T-helper 2 cell treated with Interferon-gamma antibody and Interleukin-4, amounts not matched to agents 5 μg/mL and 100 μg/mL, for 36 hours (primary cell): ENCODE measurements around the gene MINDY4.

Experiments used
- DNase-seq: peaks from one replicate; pipeline ENCODE4 v3.0.0; 2021; ENCODE audit warnings: low spot score
- H3K27ac Mint-ChIP-seq: one replicate; pipeline ENCODE4 v1.8.0; 2021; ENCODE audit warnings: mild to moderate bottlenecking, mixed read lengths
- H3K27me3 Mint-ChIP-seq: one replicate; pipeline ENCODE4 v1.8.0; 2021; ENCODE audit warnings: low read depth, mixed read lengths
- H3K36me3 Mint-ChIP-seq: one replicate; pipeline ENCODE4 v1.8.0; 2021; ENCODE audit warnings: low read depth, mixed read lengths
- H3K4me1 Mint-ChIP-seq: one replicate; pipeline ENCODE4 v1.8.0; 2021; ENCODE audit warnings: low read depth, mixed read lengths
- H3K4me3 Mint-ChIP-seq: one replicate; pipeline ENCODE4 v1.8.0; 2022; ENCODE audit warnings: mild to moderate bottlenecking, moderate library complexity, mixed read lengths
- H3K9me3 Mint-ChIP-seq: one replicate; pipeline ENCODE4 v1.8.0; 2021; ENCODE audit warnings: mixed read lengths

The MINDY4 gene

GRCh38 chr7:30835396-30835915 is 64.2 kb downstream of the MINDY4 start:
- Mint-ChIP-seq H3K4me1 (no peaks in the 10 kb centered on the region), H3K36me3 (peaks cover 3% of the 10 kb centered on the region), H3K4me3 (no peak overlapping the region), H3K9me3 (peaks cover 25% of the 10 kb centered on the region), H3K27me3 (no peaks in the 10 kb centered on the region), H3K27ac (no peak overlapping the region)
- no peak for DNase-seq

GRCh38 chr7:30836991-30837390 is 65.8 kb downstream of the MINDY4 start:
- Mint-ChIP-seq H3K4me1 (no peaks in the 10 kb centered on the region), H3K4me3 (no peak overlapping the region), H3K27me3 (no peaks in the 10 kb centered on the region), H3K27ac (no peak overlapping the region), H3K9me3 (peaks cover 21% of the 10 kb centered on the region), H3K36me3 (peaks cover 3% of the 10 kb centered on the region)
- DNase-seq = no peak

- peaks cover 3% of the 10 kb centered on the region for H3K36me3 Mint-ChIP-seq
- no peak overlapping the region for H3K4me3 Mint-ChIP-seq
- no peak overlapping the region for H3K27ac Mint-ChIP-seq
- no peaks in the 10 kb centered on the region for H3K27me3 Mint-ChIP-seq
- H3K4me1 Mint-ChIP-seq = no peaks in the 10 kb centered on the region
- H3K9me3 Mint-ChIP-seq = peaks cover 20% of the 10 kb centered on the region
- DNase-seq = no peak
These were observed 66.4 kb downstream of the MINDY4 start for GRCh38 chr7:30837581-30837980.

- peaks cover 16% of the 10 kb centered on the region for H3K9me3 Mint-ChIP-seq
- H3K36me3 Mint-ChIP-seq = peaks cover 3% of the 10 kb centered on the region
- H3K4me3 Mint-ChIP-seq = no peak overlapping the region
- no peaks in the 10 kb centered on the region for H3K27me3 Mint-ChIP-seq
- no peaks in the 10 kb centered on the region for H3K4me1 Mint-ChIP-seq
- DNase-seq = no peak
- no peak overlapping the region for H3K27ac Mint-ChIP-seq
These were observed 66.8 kb downstream of the MINDY4 start for GRCh38 chr7:30838008-30838407.

- Mint-ChIP-seq H3K4me3 (no peak overlapping the region), H3K36me3 (no peaks in the 10 kb centered on the region), H3K4me1 (no peaks in the 10 kb centered on the region), H3K27me3 (no peaks in the 10 kb centered on the region), H3K27ac (no peak overlapping the region), H3K9me3 (no peaks in the 10 kb centered on the region)
- no peak for DNase-seq
These were observed 69.2 kb downstream of the MINDY4 start for GRCh38 chr7:30840141-30841024.

GRCh38 chr7:30841025-30841735 is 70.0 kb downstream of the MINDY4 start:
- Mint-ChIP-seq H3K27ac (no peak overlapping the region), H3K4me1 (no peaks in the 10 kb centered on the region), H3K36me3 (no peaks in the 10 kb centered on the region), H3K4me3 (no peak overlapping the region), H3K27me3 (no peaks in the 10 kb centered on the region), H3K9me3 (no peaks in the 10 kb centered on the region)
- DNase-seq = no peak

GRCh38 chr7:30841801-30842541 is 70.8 kb downstream of the MINDY4 start:
- Mint-ChIP-seq H3K4me3 (no peak overlapping the region), H3K9me3 (no peaks in the 10 kb centered on the region), H3K4me1 (no peaks in the 10 kb centered on the region), H3K36me3 (no peaks in the 10 kb centered on the region), H3K27me3 (no peaks in the 10 kb centered on the region), H3K27ac (no peak overlapping the region)
- no peak for DNase-seq

GRCh38 chr7:30842542-30843451 is 71.6 kb downstream of the MINDY4 start:
- Mint-ChIP-seq H3K4me1 (no peaks in the 10 kb centered on the region), H3K27me3 (no peaks in the 10 kb centered on the region), H3K4me3 (no peak overlapping the region), H3K27ac (no peak overlapping the region), H3K36me3 (no peaks in the 10 kb centered on the region), H3K9me3 (no peaks in the 10 kb centered on the region)
- DNase-seq = no peak

GRCh38 chr7:30843741-30844482 is 72.7 kb downstream of the MINDY4 start:
- H3K9me3 Mint-ChIP-seq = no peaks in the 10 kb centered on the region
- no peaks in the 10 kb centered on the region for H3K36me3 Mint-ChIP-seq
- no peak overlapping the region for H3K27ac Mint-ChIP-seq
- DNase-seq = no peak
- H3K4me1 Mint-ChIP-seq = no peaks in the 10 kb centered on the region
- H3K27me3 Mint-ChIP-seq = no peaks in the 10 kb centered on the region
- no peak overlapping the region for H3K4me3 Mint-ChIP-seq

- Mint-ChIP-seq H3K27me3 (no peaks in the 10 kb centered on the region), H3K4me3 (no peak overlapping the region), H3K36me3 (no peaks in the 10 kb centered on the region), H3K9me3 (no peaks in the 10 kb centered on the region), H3K4me1 (no peaks in the 10 kb centered on the region), H3K27ac (no peak overlapping the region)
- DNase-seq = no peak
These were observed 73.3 kb downstream of the MINDY4 start for GRCh38 chr7:30844483-30844874.

GRCh38 chr7:30844916-30845315 is 73.7 kb downstream of the MINDY4 start:
- no peaks in the 10 kb centered on the region for H3K36me3 Mint-ChIP-seq
- no peak overlapping the region for H3K27ac Mint-ChIP-seq
- no peaks in the 10 kb centered on the region for H3K4me1 Mint-ChIP-seq
- DNase-seq = no peak
- H3K27me3 Mint-ChIP-seq = no peaks in the 10 kb centered on the region
- H3K9me3 Mint-ChIP-seq = no peaks in the 10 kb centered on the region
- H3K4me3 Mint-ChIP-seq = no peak overlapping the region

- H3K4me3 Mint-ChIP-seq = no peak overlapping the region
- H3K27me3 Mint-ChIP-seq = no peaks in the 10 kb centered on the region
- DNase-seq = no peak
- no peaks in the 10 kb centered on the region for H3K9me3 Mint-ChIP-seq
- no peaks in the 10 kb centered on the region for H3K4me1 Mint-ChIP-seq
- H3K27ac Mint-ChIP-seq = no peak overlapping the region
- no peaks in the 10 kb centered on the region for H3K36me3 Mint-ChIP-seq
These were observed 74.4 kb downstream of the MINDY4 start for GRCh38 chr7:30845426-30846135.
